Activated T-cell treated with anti-CD3 and anti-CD28 coated beads, Interleukin-2, amount 50 U/mL, for 1 hour (primary cell): ENCODE data around the gene LUC7L.
A peak's percentile ranks its signal among the peaks of the same experiment; 100 is the strongest.
"Not testable (repeated sequence)": the region's sequence is repeated elsewhere in the genome, so short reads cannot be mapped to it uniquely, and the experiment has no call there.

Source experiments
- DNase-seq: peaks from one replicate; pipeline ENCODE4 v3.0.0-alpha.2; 2020

Gene LUC7L

GRCh38 chr16:228852-229730, at the start of gene LUC7L:
TSS of gene LUC7L (minus strand) at chr16:229449. CDS start at chr16:229339, 110 bp downstream.
- DNase-seq: peak; percentile 87

- DNase-seq: no peak
Observed at GRCh38 chr16:278863-279366, 49.7 kb upstream of the LUC7L start.

- DNase-seq: no peak
Observed at GRCh38 chr16:276426-277077, 47.3 kb upstream of the LUC7L start.

- DNase-seq: no peak
Observed at GRCh38 chr16:275786-276232, 46.6 kb upstream of the LUC7L start, which contains the start of gene RGS11. TSS of gene RGS11 (minus strand) at chr16:275944. CDS start at chr16:275911, 33 bp downstream.

GRCh38 chr16:275041-275641, 45.9 kb upstream of the LUC7L start:
- peak; percentile 37 for DNase-seq

- DNase-seq: no peak
Observed at GRCh38 chr16:273547-274421, 44.5 kb upstream of the LUC7L start.

- no peak for DNase-seq
Observed at GRCh38 chr16:272633-273546, 43.6 kb upstream of the LUC7L start.

DNA sequence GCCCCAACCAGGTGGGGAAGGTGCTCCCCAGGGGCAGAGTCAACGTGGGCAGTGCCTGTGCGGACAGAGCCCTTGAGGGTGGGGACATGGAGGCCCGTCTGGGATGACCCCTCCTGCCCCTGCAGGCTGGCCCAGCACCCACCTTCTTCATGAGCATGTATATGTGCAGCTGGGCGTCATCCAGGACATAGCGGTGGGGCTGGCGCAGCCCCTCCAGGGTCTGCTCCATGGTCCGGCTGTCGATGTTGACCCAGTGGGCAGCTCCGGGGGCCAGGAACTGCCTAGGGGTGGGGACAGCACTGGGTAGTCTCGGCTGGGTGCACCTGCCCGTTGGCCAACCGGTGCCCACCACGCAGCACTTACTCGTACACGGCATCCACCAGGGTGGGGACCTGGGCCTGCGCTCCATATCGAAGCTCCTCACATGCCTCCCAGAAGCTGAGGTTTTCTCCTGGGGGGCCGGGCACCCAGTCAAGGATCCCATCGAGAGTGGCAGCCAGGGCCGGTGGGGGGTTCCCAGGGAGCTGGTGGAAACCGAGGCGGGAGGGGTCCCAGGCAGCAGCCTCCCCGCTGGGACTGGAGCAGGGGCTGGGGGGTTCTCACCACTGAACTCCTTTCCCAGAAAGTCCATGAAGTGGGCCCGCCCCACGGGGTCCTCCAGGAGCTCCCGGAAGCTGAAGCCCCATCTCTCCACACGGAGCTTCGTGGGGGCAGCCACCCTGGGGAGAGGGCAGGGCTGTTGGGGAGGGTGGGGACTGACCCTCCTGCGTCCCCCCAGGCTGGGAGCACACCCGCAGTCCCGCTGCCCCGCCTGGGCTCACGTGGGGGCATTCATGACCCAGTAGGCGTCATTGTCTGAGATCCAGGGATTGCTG, 41.4 kb upstream of the LUC7L start:
- DNase-seq: no peak

GRCh38 chr16:269061-269796, 40.0 kb upstream of the LUC7L start:
- DNase-seq: no peak

DNA sequence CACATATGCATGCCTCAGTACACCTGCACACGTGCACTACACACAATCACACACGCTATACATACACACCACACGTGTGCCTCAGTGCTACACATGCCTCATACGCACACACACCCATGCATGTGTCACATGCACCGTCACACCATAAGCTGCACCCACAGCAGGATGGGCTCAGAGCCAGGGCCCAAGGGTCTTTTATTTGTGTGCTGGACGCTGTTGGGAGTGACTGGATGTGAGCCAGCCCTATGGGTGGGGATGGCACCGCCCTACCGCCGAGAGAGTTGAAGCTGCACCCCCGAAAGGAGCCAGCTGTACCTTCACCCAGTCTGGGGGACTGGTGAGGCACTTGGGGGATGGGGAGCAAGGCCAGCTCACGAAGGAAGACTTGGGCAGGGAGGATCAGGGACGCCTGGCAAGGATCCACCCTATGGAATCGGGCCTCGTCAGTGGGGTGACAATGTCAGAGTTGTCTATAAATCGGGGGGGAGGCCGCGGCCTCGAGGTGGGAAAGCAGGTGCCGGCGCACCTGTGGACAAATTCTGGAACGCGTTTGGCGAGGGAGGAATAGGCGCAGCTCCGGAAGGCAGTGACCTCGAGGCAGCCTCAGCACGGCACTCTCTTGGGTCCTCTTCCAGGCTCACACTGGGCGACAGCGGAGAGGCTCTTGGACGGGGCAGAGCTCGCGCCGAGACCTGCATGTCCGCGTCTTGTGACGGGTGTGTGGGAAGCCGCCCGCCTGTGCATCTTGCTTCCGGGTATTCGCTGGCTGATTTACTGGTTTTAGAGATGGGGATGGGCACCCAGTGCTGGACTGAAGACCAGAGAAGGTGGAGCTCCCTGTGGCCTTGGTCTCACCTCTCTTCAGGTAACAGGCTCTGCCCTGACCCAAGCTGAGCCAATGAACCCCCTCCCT, 39.1 kb upstream of the LUC7L start:
- no peak for DNase-seq

GRCh38 chr16:267562-267961, 38.3 kb upstream of the LUC7L start:
- DNase-seq: not testable (repeated sequence)

- no peak for DNase-seq
Observed at GRCh38 chr16:266258-267164, 37.3 kb upstream of the LUC7L start.

DNA sequence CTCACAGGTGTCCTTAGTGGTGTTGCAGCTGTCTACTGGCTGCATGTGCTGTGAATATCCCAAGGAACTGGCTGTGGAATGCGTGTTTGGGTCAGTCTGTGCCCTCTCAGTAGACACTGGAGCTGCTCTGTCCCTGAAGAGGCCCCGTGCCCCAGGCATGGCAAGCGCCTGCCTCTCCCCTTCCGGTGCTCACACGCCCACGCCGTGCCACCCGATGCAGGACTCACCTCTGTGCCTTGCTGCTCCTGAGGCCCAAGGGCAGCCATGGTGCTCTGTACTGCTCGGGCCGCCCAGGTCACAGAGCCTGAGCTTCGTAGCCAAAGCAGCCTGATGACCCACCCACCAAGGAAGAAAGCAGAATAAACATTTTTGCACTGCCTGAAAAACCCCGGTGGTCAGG, 36.5 kb upstream of the LUC7L start:
- no peak for DNase-seq

DNA sequence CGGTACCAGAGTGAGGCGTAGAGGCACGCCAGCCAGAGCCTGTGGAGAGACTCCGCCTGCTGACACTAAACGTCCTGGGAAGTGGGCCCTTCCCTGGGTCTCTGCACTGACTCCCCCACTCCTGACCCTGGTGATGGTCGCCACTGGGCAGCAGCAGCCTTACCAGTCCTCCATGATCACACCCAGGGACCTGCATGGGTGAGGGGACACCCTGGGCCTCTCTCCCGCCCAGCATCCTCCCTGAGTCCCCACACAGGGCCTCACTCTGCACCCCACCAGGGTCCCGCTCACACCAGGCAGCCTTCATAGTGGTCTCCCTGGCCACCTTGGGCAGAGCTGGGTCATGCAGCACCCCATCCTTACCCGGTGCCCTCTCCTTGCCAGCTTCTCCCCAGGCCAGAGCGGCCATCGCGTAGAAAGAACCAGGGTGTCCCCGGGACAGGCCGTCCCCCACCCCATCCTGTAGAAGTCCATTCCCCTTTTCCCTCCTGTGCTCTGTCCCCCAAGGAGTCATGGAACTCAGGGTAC, 35.8 kb upstream of the LUC7L start:
- no peak for DNase-seq

- no peak for DNase-seq
Observed at GRCh38 chr16:264440-264951, 35.2 kb upstream of the LUC7L start.

DNA sequence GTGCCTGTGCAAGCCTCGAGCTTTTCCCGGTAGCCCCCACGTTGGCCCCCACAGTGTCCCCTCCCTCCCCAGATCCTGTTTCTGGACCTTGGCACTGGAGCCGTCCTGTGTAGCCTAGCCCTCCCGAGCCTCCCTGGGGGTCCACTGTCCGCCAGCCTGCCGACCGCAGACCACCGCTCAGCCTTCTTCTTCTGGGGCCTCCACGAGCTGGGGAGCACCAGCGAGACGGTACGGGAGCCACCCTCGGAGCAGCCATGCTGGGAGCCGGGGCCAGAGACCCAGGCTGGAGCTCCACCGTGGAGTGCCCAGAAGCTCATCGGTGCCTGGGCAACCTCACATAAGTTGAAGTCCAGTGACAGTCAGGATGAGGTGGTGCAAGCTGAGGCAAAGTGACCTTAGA, 34.7 kb upstream of the LUC7L start:
- no peak for DNase-seq
